Measurements from ENCODE around the gene SSBP2.

The SSBP2 gene

GRCh38 chr5:81751836-81752643, 1.1 kb upstream of the SSBP2 start:
- peak overlapping the region; percentile 23 to 62; a peak in 3 of 4 replicates for H3K4me3 ChIP-seq (ENCODE audit: low read depth in 1 of 2, low read length in 2 of 2)
- ATAC-seq (ENCODE audit: insufficient read depth, low read depth) (no peak), DNase-seq (no peak)
- H3K79me2 ChIP-seq (ENCODE audit: insufficient read depth, low read length) = peaks cover 39% of the 10 kb centered on the region
- H4K20me1 ChIP-seq (ENCODE audit: insufficient read depth, low read length) = peaks cover 15% of the 10 kb centered on the region; the same call in 1 of the 2 replicates
- H3K27me3 ChIP-seq (ENCODE audit: insufficient read depth, low read length, poor library complexity) = no peaks in the 10 kb centered on the region
- H3K9me3 ChIP-seq (ENCODE audit: insufficient read depth, low read length, severe bottlenecking) = no peaks in the 10 kb centered on the region
- H3K4me1 ChIP-seq (ENCODE audit: insufficient read depth, low read length) = peaks cover 33% of the 10 kb centered on the region
- H3K27ac ChIP-seq (ENCODE audit: low read length) = peak overlapping the region; percentile 93
- peak overlapping the region; percentile 90 for H3K9ac ChIP-seq (ENCODE audit: low read depth, low read length)
- no peak for TF ChIP-seq EZH2 (IDR thresholded peaks at IDR 0.05; ENCODE audit: borderline replicate concordance, low read depth, low read length, severe bottlenecking)
- TF ChIP-seq CTCF (IDR thresholded peaks at IDR 0.05; ENCODE audit: borderline replicate concordance, extremely low read depth, low read length, poor library complexity, severe bottlenecking) = no peak
- peaks cover 7% of the 10 kb centered on the region; the same call in 1 of the 2 replicates for H3K36me3 ChIP-seq (ENCODE audit: insufficient read depth, low read length)
- peak overlapping the region; percentile 72 for H3K4me2 ChIP-seq (ENCODE audit: insufficient read depth, low read length)
- H2AFZ ChIP-seq (ENCODE audit: low read depth, low read length) = peak overlapping the region; percentile 94

DNA sequence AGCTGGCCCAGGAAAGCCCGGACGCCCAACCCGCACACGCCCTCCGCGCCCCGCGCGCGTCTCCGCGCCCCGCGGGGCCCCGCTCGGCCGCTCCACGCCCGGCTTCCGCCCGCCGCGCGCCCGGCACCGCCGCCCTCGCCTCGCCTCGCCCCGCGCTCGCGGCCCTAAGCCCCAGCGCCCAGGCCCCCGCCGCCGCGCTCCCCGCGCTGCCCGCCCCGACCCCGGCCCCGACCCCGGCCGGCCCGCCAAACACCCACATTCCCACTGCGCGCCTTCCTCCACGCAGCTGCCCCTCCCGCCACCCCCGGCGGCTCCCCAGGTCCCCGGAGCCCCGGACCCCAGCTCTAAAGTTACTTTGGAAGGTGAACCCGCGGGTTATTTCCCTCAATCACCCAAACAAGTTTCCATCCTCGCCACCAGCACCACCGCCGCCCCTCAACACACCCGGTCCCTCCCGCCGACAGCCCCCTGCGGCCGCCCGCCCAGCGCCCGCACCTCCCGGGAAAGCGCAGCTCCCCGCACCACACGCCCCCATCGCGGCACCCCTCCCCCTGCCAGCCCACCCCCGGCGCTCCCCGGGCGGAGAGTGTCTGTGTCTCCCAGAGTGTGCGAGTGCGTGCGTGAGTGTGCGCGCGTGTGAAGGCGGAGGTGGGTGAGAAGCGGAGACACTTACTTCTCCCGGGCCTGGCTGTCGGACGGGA, 439 bp downstream of the SSBP2 start:
- Histone ChIP-seq H3K9ac (ENCODE audit: low read depth, low read length) (peak overlapping the region; percentile 74), H3K4me3 (ENCODE audit: low read depth in 1 of 2, low read length in 2 of 2) (peak overlapping the region; percentile 65 to 69; a peak in 3 of 4 replicates), H3K4me1 (ENCODE audit: insufficient read depth, low read length) (peaks cover 49% of the 10 kb centered on the region), H3K79me2 (ENCODE audit: insufficient read depth, low read length) (peaks cover 54% of the 10 kb centered on the region), H3K36me3 (ENCODE audit: insufficient read depth, low read length) (peaks cover 7% of the 10 kb centered on the region; the same call in 1 of the 2 replicates), H3K27ac (ENCODE audit: low read length) (peak overlapping the region; percentile 82), H3K9me3 (ENCODE audit: insufficient read depth, low read length, severe bottlenecking) (no peaks in the 10 kb centered on the region), H3K4me2 (ENCODE audit: insufficient read depth, low read length) (peak overlapping the region; percentile 48), H4K20me1 (ENCODE audit: insufficient read depth, low read length) (peaks cover 27% of the 10 kb centered on the region; the same call in 1 of the 2 replicates), H2AFZ (ENCODE audit: low read depth, low read length) (0 out of 2 replicates have a peak overlapping the region, but pooled peaks have one; percentile 40), H3K27me3 (ENCODE audit: insufficient read depth, low read length, poor library complexity) (no peaks in the 10 kb centered on the region)
- TF ChIP-seq EZH2 (IDR thresholded peaks at IDR 0.05; ENCODE audit: borderline replicate concordance, low read depth, low read length, severe bottlenecking) = no peak
- DNase-seq = no peak
- no peak for ATAC-seq (ENCODE audit: insufficient read depth, low read depth)

DNA sequence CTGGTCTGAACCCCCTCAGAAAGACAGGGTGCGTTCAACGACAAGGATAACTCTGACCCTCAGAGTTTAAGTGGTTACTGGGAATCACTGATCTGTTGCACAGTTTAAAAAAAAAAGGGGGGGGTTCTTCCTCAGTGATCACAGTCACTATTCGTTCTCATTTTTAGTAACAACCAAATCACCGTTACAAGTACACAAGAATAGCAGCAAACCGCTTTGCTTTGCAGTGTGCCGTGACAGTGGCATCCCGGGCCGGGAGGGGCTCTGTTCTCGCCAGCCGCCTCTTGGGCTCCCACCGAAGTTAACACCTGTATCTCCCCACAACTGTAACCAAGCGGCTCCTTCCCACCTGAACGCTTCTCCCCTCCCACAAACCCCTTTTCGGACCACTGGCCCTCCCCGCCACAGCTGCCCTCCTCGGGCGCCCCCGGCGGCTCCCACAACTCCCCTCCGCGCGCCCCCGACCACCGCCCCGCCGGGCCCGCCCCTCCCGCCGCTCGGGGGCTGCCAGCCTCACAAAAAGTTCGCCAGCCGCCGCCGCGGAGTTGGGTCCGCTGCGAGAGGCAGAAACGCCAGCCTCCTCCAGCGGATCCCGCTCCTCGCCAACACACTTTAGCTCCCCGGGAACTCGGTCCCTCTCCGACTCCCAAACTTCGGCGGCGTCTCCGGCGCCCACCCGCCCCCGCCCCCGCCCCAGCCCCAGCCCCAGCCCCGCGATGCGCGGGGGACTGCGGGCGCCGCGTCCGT, 1.2 kb downstream of the SSBP2 start:
- Histone ChIP-seq H3K9me3 (ENCODE audit: insufficient read depth, low read length, severe bottlenecking) (no peaks in the 10 kb centered on the region), H3K4me1 (ENCODE audit: insufficient read depth, low read length) (peaks cover 55% of the 10 kb centered on the region), H3K27me3 (ENCODE audit: insufficient read depth, low read length, poor library complexity) (no peaks in the 10 kb centered on the region), H3K4me3 (ENCODE audit: low read depth in 1 of 2, low read length in 2 of 2) (peak overlapping the region; percentile 69 to 76), H4K20me1 (ENCODE audit: insufficient read depth, low read length) (peaks cover 33% of the 10 kb centered on the region; the same call in 1 of the 2 replicates), H3K36me3 (ENCODE audit: insufficient read depth, low read length) (peaks cover 7% of the 10 kb centered on the region; the same call in 1 of the 2 replicates), H3K4me2 (ENCODE audit: insufficient read depth, low read length) (peak overlapping the region; percentile 75), H2AFZ (ENCODE audit: low read depth, low read length) (no peak overlapping the region), H3K27ac (ENCODE audit: low read length) (peak overlapping the region; percentile 82), H3K9ac (ENCODE audit: low read depth, low read length) (peak overlapping the region; percentile 74), H3K79me2 (ENCODE audit: insufficient read depth, low read length) (peaks cover 62% of the 10 kb centered on the region)
- ATAC-seq (ENCODE audit: insufficient read depth, low read depth) (peak; percentile 48), DNase-seq (peak; percentile 80)
- TF ChIP-seq EZH2 (IDR thresholded peaks at IDR 0.05; ENCODE audit: borderline replicate concordance, low read depth, low read length, severe bottlenecking) = no peak
- TF ChIP-seq CTCF (IDR thresholded peaks at IDR 0.05; ENCODE audit: borderline replicate concordance, extremely low read depth, low read length, poor library complexity, severe bottlenecking) = no peak
